Measurements from ENCODE around the gene TBL1XR1. TPM values are rescaled to one million over a fixed set of nuclear protein-coding genes. Genes with fewer than 3 reads are reported as not detected.

Gene TBL1XR1
- total and polyA plus RNA-seq, 2 donors (not counting 3 experiments of a cell fraction or from before 2014, with no cell fraction given): 26.9 to 146 TPM

DNA sequence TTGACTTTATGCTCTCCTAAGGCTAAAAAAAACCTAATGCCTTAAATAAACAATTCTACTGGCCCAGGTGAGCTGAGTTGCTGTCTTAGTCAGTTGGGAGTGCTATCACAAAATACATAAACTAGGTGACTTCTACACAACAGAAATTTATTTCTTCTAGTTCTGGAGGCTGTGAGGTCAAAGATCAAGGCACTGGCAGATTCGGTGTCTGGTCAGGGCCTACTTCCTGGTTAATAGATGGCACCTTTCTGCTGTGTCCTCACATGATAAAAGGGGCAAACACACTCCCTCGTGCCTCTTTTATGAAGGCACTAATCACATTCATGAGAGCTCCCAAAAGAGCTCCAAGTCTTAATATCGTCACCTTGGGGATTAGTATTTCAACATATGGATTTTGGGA, 11.5 kb upstream of the TBL1XR1 start:
- no peak overlapping the region for H3K4me3 ChIP-seq (replicated peaks in 1 of 3; ENCODE audit: insufficient read depth in 1 of 3, low read depth in 1 of 3, low read length in 3 of 3)
- CTCF ChIA-PET: no interaction called here
- H4K20me1 ChIP-seq (replicated peaks; ENCODE audit: control insufficient read depth, extremely low read depth, insufficient read depth, low read length): no peaks in the 10 kb centered on the region
- no peaks in the 10 kb centered on the region for H3K79me2 ChIP-seq (ENCODE audit: control insufficient read depth, insufficient read depth, low read length)
- H3K9ac ChIP-seq (replicated peaks; ENCODE audit: extremely low read depth, insufficient read depth, low read length): no peak overlapping the region
- no peak overlapping the region for H2AFZ ChIP-seq (ENCODE audit: low read depth, low read length)
- no peak overlapping the region for H3K27ac ChIP-seq (ENCODE audit: insufficient read depth, low read depth, low read length)
- DNase-seq (ENCODE audit: low read depth, low spot score) (no peak), FAIRE-seq (no peak)
- TF ChIP-seq FOS (IDR thresholded peaks at IDR 0.05; ENCODE audit: borderline replicate concordance, insufficient read depth, low read length): no peak
- TF ChIP-seq POLR2A (IDR thresholded peaks at IDR 0.05; ENCODE audit: low read depth, low read length): no peak
- no peak for TF ChIP-seq EZH2 (IDR thresholded peaks at IDR 0.05; ENCODE audit: borderline replicate concordance, low read depth, low read length, severe bottlenecking)
- intact Hi-C loops (cut with micrococcal nuclease): no loop called here
- dilution Hi-C loops (cut with MboI; ENCODE audit: extremely low pct_ligation_motif_present, low sequenced_read_pairs): no loop called here
- no peaks in the 10 kb centered on the region for H3K9me3 ChIP-seq (replicated peaks; ENCODE audit: control insufficient read depth, insufficient read depth, low read length)
- POLR2A ChIA-PET: no interaction called here
- no peak overlapping the region for H3K4me2 ChIP-seq (ENCODE audit: insufficient read depth, low read length)
- no peaks in the 10 kb centered on the region for H3K9me1 ChIP-seq (replicated peaks; ENCODE audit: control insufficient read depth, extremely low read depth, insufficient read depth, low read length)
- H3K36me3 ChIP-seq (ENCODE audit: control insufficient read depth in 2 of 2, extremely low read depth in 1 of 2, insufficient read depth in 2 of 2, low read length in 2 of 2): no peaks in the 10 kb centered on the region
- BruUV-seq (replicated peaks): no TSS peak
- H3K27me3 ChIP-seq (ENCODE audit: control insufficient read depth in 2 of 2, insufficient read depth in 2 of 2, low read length in 2 of 2): no peaks in the 10 kb centered on the region
- H3K4me1 ChIP-seq (ENCODE audit: control insufficient read depth, extremely low read depth, insufficient read depth, low read length): no peaks in the 10 kb centered on the region

DNA sequence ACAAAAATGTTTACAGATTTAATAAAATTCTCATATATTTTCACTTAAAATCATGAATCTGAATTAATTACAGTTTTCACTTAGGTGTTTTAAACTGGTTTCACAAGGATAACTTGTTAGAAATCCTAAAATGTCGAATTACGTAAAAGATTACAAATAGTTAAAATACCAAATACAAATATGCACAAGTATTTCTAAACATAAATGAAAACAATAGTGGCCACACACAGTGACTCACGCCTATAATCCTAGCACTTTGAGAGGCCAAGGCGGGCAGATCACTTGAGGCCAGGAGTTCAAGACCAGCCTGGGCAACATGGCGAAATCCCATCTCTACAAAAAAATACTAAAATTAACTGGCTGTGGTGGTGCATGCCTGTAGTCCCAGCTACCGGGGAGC, 10.9 kb upstream of the TBL1XR1 start:
- H3K9me3 ChIP-seq (replicated peaks; ENCODE audit: control insufficient read depth, insufficient read depth, low read length): no peaks in the 10 kb centered on the region
- no peak overlapping the region for H3K9ac ChIP-seq (replicated peaks; ENCODE audit: extremely low read depth, insufficient read depth, low read length)
- dilution Hi-C loops (cut with MboI; ENCODE audit: extremely low pct_ligation_motif_present, low sequenced_read_pairs): no loop called here
- no peaks in the 10 kb centered on the region for H3K36me3 ChIP-seq (ENCODE audit: control insufficient read depth in 2 of 2, extremely low read depth in 1 of 2, insufficient read depth in 2 of 2, low read length in 2 of 2)
- no peak overlapping the region for H3K27ac ChIP-seq (ENCODE audit: insufficient read depth, low read depth, low read length)
- H4K20me1 ChIP-seq (replicated peaks; ENCODE audit: control insufficient read depth, extremely low read depth, insufficient read depth, low read length): no peaks in the 10 kb centered on the region
- POLR2A ChIA-PET: no interaction called here
- no peaks in the 10 kb centered on the region for H3K9me1 ChIP-seq (replicated peaks; ENCODE audit: control insufficient read depth, extremely low read depth, insufficient read depth, low read length)
- H3K79me2 ChIP-seq (ENCODE audit: control insufficient read depth, insufficient read depth, low read length): no peaks in the 10 kb centered on the region
- BruUV-seq (replicated peaks): no TSS peak
- FAIRE-seq (no peak), DNase-seq (ENCODE audit: low read depth, low spot score) (no peak)
- no peaks in the 10 kb centered on the region for H3K4me1 ChIP-seq (ENCODE audit: control insufficient read depth, extremely low read depth, insufficient read depth, low read length)
- H3K4me3 ChIP-seq (replicated peaks in 1 of 3; ENCODE audit: insufficient read depth in 1 of 3, low read depth in 1 of 3, low read length in 3 of 3): no peak overlapping the region
- intact Hi-C loops (cut with micrococcal nuclease): no loop called here
- H2AFZ ChIP-seq (ENCODE audit: low read depth, low read length): no peak overlapping the region
- CTCF ChIA-PET: interaction anchor here (0.6 kb wide), 1 partner anchor 153 kb away, joined by 6 read pairs; no protein-coding TSS in a partner anchor
- H3K27me3 ChIP-seq (ENCODE audit: control insufficient read depth in 2 of 2, insufficient read depth in 2 of 2, low read length in 2 of 2): no peaks in the 10 kb centered on the region
- no peak overlapping the region for H3K4me2 ChIP-seq (ENCODE audit: insufficient read depth, low read length)
- TF ChIP-seq GATA2 (IDR thresholded peaks at IDR 0.05; ENCODE audit: insufficient read depth, insufficient read length, low read depth, low read length) (no peak), JUN (IDR thresholded peaks at IDR 0.05; ENCODE audit: borderline replicate concordance, insufficient read depth, insufficient read length, low read depth) (no peak), MAX (IDR thresholded peaks at IDR 0.05; ENCODE audit: insufficient read depth, insufficient read length) (no peak), MYC (IDR thresholded peaks at IDR 0.05; ENCODE audit: low read depth, low read length) (no peak), FOS (IDR thresholded peaks at IDR 0.05; ENCODE audit: borderline replicate concordance, insufficient read depth, low read length) (no peak), POLR2AphosphoS5 (IDR thresholded peaks at IDR 0.05; ENCODE audit: insufficient read depth, low read depth, low read length) (no peak), EZH2 (IDR thresholded peaks at IDR 0.05; ENCODE audit: borderline replicate concordance, low read depth, low read length, severe bottlenecking) (no peak), CTCF (IDR thresholded peaks at IDR 0.05; ENCODE audit: extremely low read depth in 1 of 2, insufficient read depth in 1 of 2, low read depth in 1 of 2, low read length in 2 of 2) (no peak), POLR2A (IDR thresholded peaks at IDR 0.05; ENCODE audit: low read depth, low read length) (no peak)

All from endothelial cell of umbilical vein (primary cell).